NB4 (cell line): Measurements from ENCODE around the gene ARMCX1.
"Not testable (repeated sequence)": the region's sequence is repeated elsewhere in the genome, so short reads cannot be mapped to it uniquely, and the experiment has no call there.

Experiments
- DNase-seq: peaks from one replicate; pipeline ENCODE4 v3.0.0; 2010; ENCODE audit warnings: low read depth
- H3K4me3 ChIP-seq: one replicate; pipeline ENCODE4 v1.5.1; 2011; ENCODE audit warnings: mild to moderate bottlenecking, low read depth, low read length, moderate library complexity
- MYC ChIP-seq: IDR thresholded peaks from 2 replicates; pipeline ENCODE4 v1.6.1; 2011; ENCODE audit warnings: low read depth, low read length
- POLR2A ChIP-seq: IDR thresholded peaks from 2 replicates; pipeline ENCODE4 v1.6.1; 2011; ENCODE audit warnings: mild to moderate bottlenecking; ENCODE audit not compliant: insufficient read length; ENCODE audit errors: extremely low read depth
- TF ChIP-seq, protein P1 (sequence below): IDR thresholded peaks from one replicate; pipeline ENCODE4 v1.5.1; 2012; ENCODE audit warnings: low read depth, low read length
- TF ChIP-seq, protein P2 (sequence below): IDR thresholded peaks from 2 replicates; pipeline ENCODE4 v1.6.1; 2011; ENCODE audit warnings: low read depth, low read length

The ARMCX1 gene

DNA sequence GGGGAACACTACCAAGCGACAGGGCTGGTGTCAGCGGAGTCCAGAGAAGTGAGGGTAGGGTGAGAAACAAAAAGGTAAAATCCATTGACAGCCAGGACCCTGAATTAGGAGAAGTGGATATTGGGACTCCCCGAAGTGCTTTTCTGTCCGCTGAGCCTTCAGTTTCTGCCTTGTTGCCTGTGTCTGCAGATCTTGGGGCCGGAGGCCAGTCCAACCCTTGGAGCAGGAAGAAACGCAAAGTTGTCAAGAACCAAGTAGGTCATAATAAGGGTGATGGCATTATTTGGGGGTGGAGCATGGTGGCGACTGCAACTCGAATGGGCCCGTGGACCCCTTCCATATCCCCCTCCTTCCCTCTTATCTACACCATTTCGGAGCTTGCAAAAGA is 1.0 kb downstream of the ARMCX1 start:
- no peak for DNase-seq
- H3K4me3 ChIP-seq: no peak overlapping the region
- TF ChIP-seq MYC: no peak
- TF ChIP-seq, protein P1, sequence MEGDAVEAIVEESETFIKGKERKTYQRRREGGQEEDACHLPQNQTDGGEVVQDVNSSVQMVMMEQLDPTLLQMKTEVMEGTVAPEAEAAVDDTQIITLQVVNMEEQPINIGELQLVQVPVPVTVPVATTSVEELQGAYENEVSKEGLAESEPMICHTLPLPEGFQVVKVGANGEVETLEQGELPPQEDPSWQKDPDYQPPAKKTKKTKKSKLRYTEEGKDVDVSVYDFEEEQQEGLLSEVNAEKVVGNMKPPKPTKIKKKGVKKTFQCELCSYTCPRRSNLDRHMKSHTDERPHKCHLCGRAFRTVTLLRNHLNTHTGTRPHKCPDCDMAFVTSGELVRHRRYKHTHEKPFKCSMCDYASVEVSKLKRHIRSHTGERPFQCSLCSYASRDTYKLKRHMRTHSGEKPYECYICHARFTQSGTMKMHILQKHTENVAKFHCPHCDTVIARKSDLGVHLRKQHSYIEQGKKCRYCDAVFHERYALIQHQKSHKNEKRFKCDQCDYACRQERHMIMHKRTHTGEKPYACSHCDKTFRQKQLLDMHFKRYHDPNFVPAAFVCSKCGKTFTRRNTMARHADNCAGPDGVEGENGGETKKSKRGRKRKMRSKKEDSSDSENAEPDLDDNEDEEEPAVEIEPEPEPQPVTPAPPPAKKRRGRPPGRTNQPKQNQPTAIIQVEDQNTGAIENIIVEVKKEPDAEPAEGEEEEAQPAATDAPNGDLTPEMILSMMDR: no peak
- TF ChIP-seq, protein P2, sequence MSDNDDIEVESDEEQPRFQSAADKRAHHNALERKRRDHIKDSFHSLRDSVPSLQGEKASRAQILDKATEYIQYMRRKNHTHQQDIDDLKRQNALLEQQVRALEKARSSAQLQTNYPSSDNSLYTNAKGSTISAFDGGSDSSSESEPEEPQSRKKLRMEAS: no peak
- TF ChIP-seq POLR2A: no peak

DNA sequence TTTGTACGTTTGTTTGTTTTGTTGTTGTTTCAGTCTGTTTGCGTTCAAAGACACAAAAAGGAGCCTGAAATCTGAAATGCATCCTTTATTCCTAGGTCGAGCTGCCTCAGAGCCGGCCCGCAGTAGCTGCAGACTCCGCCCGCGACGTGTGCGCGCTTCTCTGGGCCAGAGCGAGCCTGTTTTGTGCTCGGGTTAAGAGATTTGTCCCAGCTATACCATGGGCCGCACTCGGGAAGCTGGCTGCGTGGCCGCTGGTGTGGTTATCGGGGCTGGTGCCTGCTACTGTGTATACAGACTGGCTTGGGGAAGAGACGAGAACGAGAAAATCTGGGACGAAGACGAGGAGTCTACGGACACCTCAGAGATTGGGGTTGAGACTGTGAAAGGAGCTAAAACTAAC is 2.4 kb downstream of the ARMCX1 start:
- TF ChIP-seq, protein P1: no peak
- TF ChIP-seq POLR2A: no peak
- no peak for TF ChIP-seq MYC
- TF ChIP-seq, protein P2: no peak
- no peak for DNase-seq
- H3K4me3 ChIP-seq: no peak overlapping the region

DNA sequence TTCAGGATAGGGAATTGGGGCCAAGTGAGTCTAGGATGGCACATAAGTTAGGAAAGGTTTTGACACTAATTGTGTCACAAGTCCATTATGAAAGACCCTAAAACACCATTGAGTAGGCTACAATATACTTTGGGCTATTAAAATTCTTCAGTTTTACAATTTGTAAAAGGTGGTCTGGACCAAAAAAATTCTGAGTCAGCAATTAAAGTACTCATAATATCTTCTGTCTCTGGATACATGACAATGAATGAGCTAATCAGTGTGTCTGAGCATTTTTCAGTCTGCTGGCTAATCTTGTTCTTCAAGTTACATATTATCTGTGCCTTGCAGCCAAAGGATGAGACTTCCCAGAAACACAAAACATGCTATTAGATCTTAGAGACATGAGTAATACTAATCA is 14.3 kb downstream of the ARMCX1 start:
- no peak for TF ChIP-seq MYC
- TF ChIP-seq, protein P2: no peak
- no peak for TF ChIP-seq POLR2A
- TF ChIP-seq, protein P1: no peak
- DNase-seq: no peak

DNA sequence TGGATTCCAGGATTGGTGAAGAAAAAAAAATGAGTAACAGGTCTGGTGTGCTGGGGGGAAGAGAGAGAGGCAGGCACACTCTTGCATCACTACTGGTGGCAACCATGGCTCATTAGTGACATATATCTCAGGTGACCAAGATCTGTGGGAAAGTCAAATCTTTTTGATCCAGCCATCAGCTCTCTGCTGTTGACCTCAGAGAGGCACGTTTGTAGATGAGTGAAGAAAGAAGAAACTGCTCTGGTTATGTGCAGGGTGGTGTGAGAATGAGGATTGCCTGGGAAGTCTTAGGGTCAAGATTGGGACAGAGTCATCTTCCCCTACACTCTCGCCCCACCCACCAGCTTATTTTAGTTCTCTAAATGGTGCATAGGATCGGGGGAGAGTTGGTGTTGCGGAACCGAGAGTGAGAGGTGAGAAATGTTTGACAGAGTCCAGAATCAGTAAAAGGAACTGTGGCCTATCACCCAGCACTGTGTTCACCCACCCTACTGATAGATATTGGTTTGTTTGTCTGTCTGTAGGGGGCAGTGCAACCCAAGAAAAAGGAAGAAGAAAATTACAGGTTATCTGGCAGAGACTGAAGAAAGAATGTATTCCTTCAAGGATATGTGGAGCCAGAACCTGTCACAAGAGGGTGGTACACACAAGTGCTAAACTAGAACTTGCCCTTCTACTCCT is 45.5 kb downstream of the ARMCX1 start:
- DNase-seq: peak; percentile 55
- H3K4me3 ChIP-seq: no peak overlapping the region
- TF ChIP-seq, protein P1: peak; percentile 40
- TF ChIP-seq, protein P2: no peak

More for the DNA sequence above, 14.3 kb downstream of the ARMCX1 start:
- no peak overlapping the region for H3K4me3 ChIP-seq

DNA sequence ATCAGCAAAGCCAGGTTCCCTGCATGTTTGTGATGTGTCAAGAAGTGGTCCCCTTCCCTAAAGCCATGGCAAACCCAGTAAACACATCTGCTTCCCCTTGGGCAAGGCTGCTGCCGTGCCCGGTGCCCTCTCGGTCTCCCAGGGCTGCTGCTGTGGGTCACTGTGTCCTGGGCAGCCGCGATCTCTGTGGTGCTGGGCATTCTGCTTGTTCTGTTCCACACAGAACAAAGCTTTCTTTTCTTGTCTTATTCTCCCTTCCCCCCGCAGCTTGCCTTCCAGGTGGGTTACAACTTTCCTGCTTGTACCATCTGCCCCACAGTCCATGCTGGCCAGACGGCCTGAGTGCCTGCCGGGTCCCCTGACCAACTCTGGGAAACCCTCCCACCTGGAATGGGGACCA is 49.2 kb downstream of the ARMCX1 start:
- DNase-seq: not testable (repeated sequence)

DNA sequence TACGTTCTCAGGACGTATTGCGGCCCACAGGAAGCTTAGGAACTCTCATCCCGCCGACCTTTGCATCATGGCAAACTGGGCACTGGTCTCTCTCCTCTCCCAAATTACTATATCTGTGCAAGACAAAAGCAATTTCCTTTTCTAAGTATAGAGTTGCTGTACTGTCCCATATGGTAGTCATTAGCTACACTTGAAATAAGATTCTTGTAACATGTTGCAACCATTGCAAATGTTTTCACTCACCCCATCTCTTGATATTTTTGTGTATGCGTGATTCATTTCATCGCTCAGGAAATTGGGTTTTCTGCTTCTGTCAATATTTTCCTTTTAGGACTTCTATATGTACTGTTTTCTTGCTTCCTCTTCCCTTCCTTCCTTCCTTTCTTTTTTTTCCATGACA is 51.7 kb downstream of the ARMCX1 start:
- no peak overlapping the region for H3K4me3 ChIP-seq
- no peak for DNase-seq

More for the DNA sequence above, 49.2 kb downstream of the ARMCX1 start:
- not testable (repeated sequence) for H3K4me3 ChIP-seq

More for the DNA sequence above, 51.7 kb downstream of the ARMCX1 start:
- TF ChIP-seq MYC (no peak), POLR2A (no peak)
- TF ChIP-seq, protein P1: no peak
- TF ChIP-seq, protein P2: no peak
